ENCODE measurements around the gene ZNF565. TPM values are rescaled to one million over a fixed set of nuclear protein-coding genes. Genes with fewer than 3 reads are reported as not detected.
"Not testable (repeated sequence)": the region's sequence is repeated elsewhere in the genome, so short reads cannot be mapped to it uniquely, and the experiment has no call there.

Gene ZNF565
- total and polyA plus RNA-seq, 3 donors from 2014 or later: 7.7 to 11.6 (median 10.3) TPM

- intact Hi-C loops (cut with DNase I; ENCODE audit: low total_unique reads): no loop called here
- whole genome bisulfite sequencing, 2 donors: 91 to 97% methylated on average over 6 of the region's 6 CpGs
- Histone ChIP-seq H3K27me3 (no peaks in the 10 kb centered on the region), H3K27ac (no peak overlapping the region), H3K9me3 (no peaks in the 10 kb centered on the region), H3K4me3 (no peak overlapping the region), H3K36me3 (ENCODE audit: low read depth, missing control alignments) (no peaks in the 10 kb centered on the region), H3K4me1 (no peaks in the 10 kb centered on the region)
- no peak for TF ChIP-seq POLR2A (IDR thresholded peaks at IDR 0.05)
- no peak for TF ChIP-seq CTCF (IDR thresholded peaks at IDR 0.05)
- DNase-seq: no peak
Observed at GRCh38 chr19:36236304-36236945, 22.0 kb upstream of the ZNF565 start.

- DNase-seq; intact Hi-C loops (cut with DNase I; ENCODE audit: low total_unique reads); H3K4me3 ChIP-seq; H3K36me3 ChIP-seq (ENCODE audit: low read depth, missing control alignments); H3K27me3 ChIP-seq; H3K4me1 ChIP-seq; H3K27ac ChIP-seq; H3K9me3 ChIP-seq: not testable (repeated sequence)
- 80 to 89% methylated on average over 7 of the region's 7 CpGs for WGBS, 2 donors
Observed at GRCh38 chr19:36233626-36234025, 19.2 kb upstream of the ZNF565 start.

- TF ChIP-seq POLR2A (IDR thresholded peaks at IDR 0.05) (no peak), CTCF (IDR thresholded peaks at IDR 0.05) (no peak)
- no peaks in the 10 kb centered on the region for H3K4me1 ChIP-seq
- H3K27ac ChIP-seq: no peak overlapping the region
- WGBS, 2 donors: 53 to 60% methylated on average over 4 to 5 of the region's 5 CpGs
- H3K27me3 ChIP-seq: no peaks in the 10 kb centered on the region
- peaks cover 3% of the 10 kb centered on the region for H3K36me3 ChIP-seq (ENCODE audit: low read depth, missing control alignments)
- no peak for DNase-seq
- intact Hi-C loops (cut with DNase I; ENCODE audit: low total_unique reads): no loop called here
- H3K4me3 ChIP-seq: no peak overlapping the region
- no peaks in the 10 kb centered on the region for H3K9me3 ChIP-seq
Observed at GRCh38 chr19:36225219-36225892, 10.9 kb upstream of the ZNF565 start.

DNA sequence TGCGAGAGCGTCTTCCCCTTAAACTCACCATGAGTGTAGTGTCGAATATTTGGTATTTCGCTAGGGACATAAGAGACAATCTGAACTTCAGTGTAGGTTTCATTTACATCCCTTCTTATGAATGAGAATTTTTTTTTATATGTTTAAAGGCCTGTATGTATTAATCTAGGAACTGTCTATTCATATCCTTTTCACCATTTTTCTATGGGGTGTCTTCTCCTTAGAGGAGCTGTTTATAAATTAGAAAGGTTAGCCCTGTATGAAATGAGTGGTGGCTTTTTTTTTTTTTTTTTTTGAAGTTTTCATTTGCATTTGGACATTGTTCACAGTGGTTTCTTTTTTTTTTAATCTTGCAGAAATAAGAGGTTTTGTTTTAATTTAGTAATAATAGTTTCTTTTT is 8.0 kb upstream of the ZNF565 start:
- no peak for DNase-seq
- Histone ChIP-seq H3K4me1 (no peaks in the 10 kb centered on the region), H3K27me3 (no peaks in the 10 kb centered on the region), H3K36me3 (ENCODE audit: low read depth, missing control alignments) (no peaks in the 10 kb centered on the region), H3K27ac (no peak overlapping the region), H3K4me3 (no peak overlapping the region), H3K9me3 (no peaks in the 10 kb centered on the region)
- intact Hi-C loops (cut with DNase I; ENCODE audit: low total_unique reads): no loop called here
- TF ChIP-seq CTCF (IDR thresholded peaks at IDR 0.05) (no peak), POLR2A (IDR thresholded peaks at IDR 0.05) (no peak)
- 95 to 96% methylated on average over 4 of the region's 4 CpGs for WGBS, 2 donors

DNA sequence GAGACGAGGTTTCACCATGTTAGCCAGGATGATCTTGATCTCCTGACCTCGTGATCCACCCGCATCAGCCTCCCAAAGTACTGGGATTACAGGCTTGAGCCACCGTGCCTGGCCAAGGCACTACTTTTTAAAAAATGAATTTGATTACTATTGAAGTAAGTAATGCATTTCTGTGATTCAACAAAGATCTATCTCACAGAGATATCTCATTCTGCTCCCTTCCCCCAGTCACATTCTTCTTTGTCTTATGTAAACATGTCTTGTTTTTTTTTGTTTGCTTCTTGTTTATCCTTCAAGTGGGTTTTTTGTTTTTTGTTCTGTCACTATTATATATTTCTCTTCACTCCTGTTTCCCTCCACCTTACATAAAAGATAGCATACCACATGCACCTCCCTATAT is 7.0 kb upstream of the ZNF565 start:
- H3K4me3 ChIP-seq: no peak overlapping the region
- WGBS, 2 donors: 84 to 92% methylated on average over 4 of the region's 4 CpGs
- no peaks in the 10 kb centered on the region for H3K9me3 ChIP-seq
- no peak overlapping the region for H3K27ac ChIP-seq
- H3K4me1 ChIP-seq: no peaks in the 10 kb centered on the region
- H3K36me3 ChIP-seq (ENCODE audit: low read depth, missing control alignments): no peaks in the 10 kb centered on the region
- intact Hi-C loops (cut with DNase I; ENCODE audit: low total_unique reads): no loop called here
- no peak for TF ChIP-seq CTCF (IDR thresholded peaks at IDR 0.05)
- no peak for TF ChIP-seq POLR2A (IDR thresholded peaks at IDR 0.05)
- no peaks in the 10 kb centered on the region for H3K27me3 ChIP-seq
- no peak for DNase-seq

Data from testis (tissue), 3 donors.